Inferior parietal cortex (tissue), 1 donor: ENCODE results near the gene ADARB2.
"Not testable (repeated sequence)": the region's sequence is repeated elsewhere in the genome, so short reads cannot be mapped to it uniquely, and the experiment has no call there.

Source experiments
- DNase-seq: peaks from one replicate; pipeline ENCODE4 v3.0.0-alpha.2; 2016; ENCODE audit errors: extremely low spot score

The ADARB2 gene

DNA sequence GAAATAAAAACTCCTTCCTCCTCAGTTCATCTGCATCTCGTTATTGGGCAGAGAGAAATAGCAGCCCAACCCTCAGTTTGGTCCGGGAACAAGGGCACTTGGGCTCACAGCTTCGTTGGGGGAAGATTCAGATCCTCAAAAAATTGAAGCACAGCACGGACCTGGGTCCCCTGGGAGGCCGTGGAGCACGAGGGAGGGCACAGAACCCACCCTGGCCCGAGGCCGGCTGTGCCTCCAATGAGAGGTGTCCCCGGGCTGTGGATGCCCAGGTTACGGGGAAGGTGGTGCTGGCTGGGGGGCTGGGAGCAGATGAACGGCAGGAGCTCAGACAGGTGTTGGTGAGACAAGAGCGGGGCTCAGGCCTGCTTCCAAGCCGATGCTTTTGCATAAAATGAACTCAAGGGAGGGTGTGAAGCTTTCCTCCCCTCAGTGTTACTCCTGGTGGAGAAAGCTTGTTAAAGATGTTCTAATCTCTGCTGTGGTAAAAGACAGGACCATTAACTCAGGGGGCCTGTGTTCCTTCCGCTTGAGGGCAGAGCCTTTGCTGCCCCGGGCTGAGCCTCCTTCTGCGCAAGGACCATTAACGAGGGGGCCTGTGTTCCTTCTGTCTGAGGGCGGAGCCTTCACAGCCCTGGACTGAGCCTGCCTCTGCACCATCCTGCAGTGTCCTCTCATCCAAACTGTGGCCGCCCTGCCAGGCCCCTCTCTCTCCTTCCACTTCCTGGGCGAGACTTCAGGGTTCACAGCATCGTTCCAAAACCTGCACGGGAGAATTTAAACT lies 302.2 kb downstream of the ADARB2 start:
- DNase-seq: no peak

GRCh38 chr10:1434202-1434601 lies 303.1 kb downstream of the ADARB2 start:
- DNase-seq: no peak

- no peak for DNase-seq
These were observed 305.2 kb downstream of the ADARB2 start for GRCh38 chr10:1432161-1432560.

GRCh38 chr10:1431229-1431628 lies 306.1 kb downstream of the ADARB2 start:
- no peak for DNase-seq

DNA sequence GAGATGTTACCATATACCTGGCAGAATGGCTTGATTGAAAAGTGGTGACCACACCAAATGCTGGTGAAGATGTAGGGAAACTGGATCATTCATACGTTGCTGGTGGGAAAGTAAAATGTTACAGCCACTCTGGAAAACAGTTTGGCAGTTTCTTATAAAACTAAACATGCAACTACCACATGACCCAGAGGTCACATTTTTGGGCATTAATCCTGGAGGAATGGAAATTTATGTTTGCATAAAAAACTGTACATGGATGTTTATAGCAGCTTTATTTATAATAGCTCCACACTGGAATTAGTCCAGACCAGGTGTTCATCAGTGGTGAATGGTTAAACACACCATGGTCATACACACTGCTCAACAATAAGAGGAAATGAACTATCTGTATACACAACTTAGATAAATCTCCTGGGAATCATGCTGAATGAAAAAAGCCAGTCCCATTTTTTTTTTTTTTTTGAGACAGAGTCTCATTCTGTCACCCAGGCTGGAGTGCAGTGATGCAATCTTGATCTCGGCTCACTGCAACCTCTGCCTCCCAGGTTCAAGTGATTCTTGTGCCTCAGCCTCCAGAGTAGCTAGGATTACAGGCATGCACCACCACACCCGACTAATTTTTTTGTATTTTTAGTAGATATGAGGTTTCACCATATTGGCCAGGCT lies 309.7 kb downstream of the ADARB2 start:
- not testable (repeated sequence) for DNase-seq

- DNase-seq: no peak
These were observed 310.5 kb downstream of the ADARB2 start for GRCh38 chr10:1426786-1427185.

- no peak for DNase-seq
These were observed 311.4 kb downstream of the ADARB2 start for GRCh38 chr10:1425879-1426278.

DNA sequence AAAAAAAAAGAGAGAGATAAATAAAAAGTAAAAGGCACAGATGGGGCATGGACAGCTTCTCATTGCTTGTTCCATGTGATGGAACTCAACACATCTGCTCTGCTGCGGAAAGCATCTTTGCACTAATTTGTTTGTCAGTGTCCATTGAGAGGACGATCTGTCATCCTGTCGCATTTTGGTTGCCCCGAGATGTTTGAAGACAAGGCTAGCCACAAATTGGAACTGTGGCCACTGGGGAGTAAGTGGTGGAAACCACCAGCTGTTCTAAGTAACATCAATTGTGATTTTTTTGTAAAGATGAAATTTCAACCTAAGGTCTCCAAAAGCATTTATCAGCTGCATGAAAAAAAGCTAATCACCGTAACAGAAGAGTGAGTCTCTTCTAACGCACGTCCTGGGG lies 312.7 kb downstream of the ADARB2 start:
- no peak for DNase-seq

DNA sequence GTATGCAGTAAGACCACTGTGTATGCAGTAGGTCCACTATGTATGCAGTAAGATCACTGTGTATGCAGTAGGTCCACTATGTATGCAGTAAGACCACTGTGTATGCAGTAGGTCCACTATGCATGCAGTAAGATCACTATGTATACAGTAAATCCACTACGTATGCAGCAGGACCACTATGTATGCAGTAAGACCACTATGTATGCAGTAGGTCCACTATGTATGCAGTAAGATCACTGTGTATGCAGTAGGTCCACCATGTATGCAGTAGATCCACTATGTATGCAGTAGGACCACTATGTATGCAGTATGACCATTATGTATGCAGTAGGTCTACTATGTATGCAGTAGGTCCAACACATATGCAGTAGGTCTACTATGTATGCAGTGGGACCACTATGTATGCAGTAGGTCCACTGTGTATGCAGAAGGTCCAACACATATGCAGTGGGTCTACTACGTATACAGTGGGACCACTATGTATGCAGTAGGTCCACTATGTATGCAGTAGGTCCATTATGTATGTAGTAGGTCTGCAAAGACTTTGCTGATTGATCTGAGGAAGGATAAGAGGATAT lies 313.6 kb downstream of the ADARB2 start:
- no peak for DNase-seq

- DNase-seq: no peak
These were observed 315.1 kb downstream of the ADARB2 start for GRCh38 chr10:1422275-1422674.

- DNase-seq: peak; percentile 69
These were observed 316.5 kb downstream of the ADARB2 start for GRCh38 chr10:1420661-1421362.

DNA sequence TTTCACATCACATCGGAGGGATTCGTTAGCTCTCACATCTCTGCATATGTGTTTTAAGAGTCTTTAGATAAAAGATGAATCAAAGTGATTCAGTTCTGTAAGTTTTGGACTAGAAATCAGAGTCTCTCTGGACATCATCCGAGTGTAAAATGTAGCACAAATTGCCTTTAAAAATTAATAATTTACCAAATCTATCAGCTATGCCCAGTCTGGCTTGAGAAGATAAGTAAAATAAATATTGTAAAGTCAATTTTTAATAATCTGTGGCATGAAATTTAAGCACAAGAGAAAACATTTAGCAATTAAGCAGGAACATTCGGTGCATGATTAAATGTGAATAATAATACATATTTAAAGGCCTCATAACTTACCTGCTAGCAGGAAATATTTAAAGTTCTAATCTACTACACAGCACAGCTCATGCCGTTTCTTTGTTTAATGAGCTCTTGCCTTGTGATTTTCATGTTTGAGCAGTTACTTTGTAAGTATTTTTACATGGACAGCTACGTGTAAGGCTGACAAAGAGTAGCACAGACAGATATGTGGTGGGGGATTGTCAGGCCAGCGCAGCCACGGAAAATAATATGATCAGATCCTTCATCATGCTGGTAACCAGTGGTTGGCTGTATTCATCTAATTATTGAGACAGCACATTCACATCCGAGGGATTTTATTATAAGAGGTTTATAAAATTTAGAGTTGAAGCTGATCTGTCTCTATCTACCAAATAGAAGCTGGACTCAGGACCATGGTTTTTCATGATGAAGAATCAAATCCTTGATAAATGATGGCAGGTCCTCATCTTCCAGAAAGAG lies 317.3 kb downstream of the ADARB2 start:
- peak; percentile 6 for DNase-seq

GRCh38 chr10:1418031-1418550 lies 319.2 kb downstream of the ADARB2 start:
- no peak for DNase-seq

- no peak for DNase-seq
These were observed 319.8 kb downstream of the ADARB2 start for GRCh38 chr10:1417574-1417973.

GRCh38 chr10:1416456-1417037 lies 320.8 kb downstream of the ADARB2 start:
- DNase-seq: no peak

DNA sequence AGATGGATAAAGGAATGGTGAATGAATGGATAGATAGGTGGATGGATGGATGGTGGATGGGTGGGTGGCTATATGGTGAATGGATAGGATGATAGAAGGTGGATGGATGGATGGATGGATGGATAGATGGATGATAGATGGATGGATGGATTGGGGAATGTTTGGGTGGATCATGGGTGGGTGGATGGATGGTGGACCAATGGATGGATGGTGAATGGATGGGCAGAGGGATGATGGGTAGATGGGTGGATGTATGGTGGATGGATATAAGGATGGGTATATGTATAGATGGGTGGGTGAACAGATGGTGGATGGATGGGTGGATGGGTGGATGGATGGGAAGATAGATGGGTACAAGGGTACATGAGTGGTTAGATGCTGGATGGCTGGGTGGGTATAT lies 322.4 kb downstream of the ADARB2 start:
- no peak for DNase-seq

DNA sequence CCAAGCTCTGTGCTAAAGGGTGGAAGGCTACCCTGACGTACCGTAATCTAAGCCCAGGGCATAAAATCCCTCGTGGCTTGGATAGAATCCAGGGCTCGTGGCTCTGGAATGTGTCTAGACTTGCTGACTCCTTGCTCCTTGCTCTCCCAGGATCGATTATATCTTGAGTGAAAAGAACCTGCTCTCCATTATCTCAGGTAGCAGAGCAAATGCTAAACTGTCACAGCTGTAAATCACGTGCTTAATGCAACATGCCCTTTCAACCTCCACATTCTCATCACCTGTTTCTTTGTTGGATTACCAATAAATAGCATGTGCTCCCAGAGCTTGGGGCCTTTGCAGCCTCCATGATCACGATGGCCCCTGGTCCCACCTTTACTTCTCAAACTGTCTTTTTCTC lies 323.0 kb downstream of the ADARB2 start:
- DNase-seq: not testable (repeated sequence)

- no peak for DNase-seq
These were observed 323.5 kb downstream of the ADARB2 start for GRCh38 chr10:1413823-1414222.

DNA sequence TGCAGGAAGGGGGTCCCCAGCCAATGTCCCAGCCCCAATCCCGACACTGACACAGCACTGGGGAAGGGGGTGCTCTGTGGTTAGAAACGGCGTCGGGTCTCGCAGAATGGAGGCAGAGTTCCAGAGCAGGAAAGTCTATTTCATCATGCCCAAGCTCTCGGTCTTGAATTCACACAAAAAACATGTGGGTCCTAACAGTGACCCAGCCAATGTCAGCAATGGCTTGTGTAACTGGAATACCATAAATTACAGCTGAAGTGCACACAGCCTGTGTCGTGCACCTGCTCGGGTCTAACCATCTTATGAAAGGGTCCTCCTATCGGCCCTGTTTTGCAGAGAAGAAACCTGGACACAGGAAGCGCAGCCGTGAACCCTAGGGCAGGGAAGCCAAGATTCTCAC lies 324.1 kb downstream of the ADARB2 start:
- no peak for DNase-seq

GRCh38 chr10:1412531-1413189 lies 324.7 kb downstream of the ADARB2 start:
- DNase-seq: no peak
